ENCODE data around the gene SMTN.
A peak's percentile ranks its signal among the peaks of the same experiment; 100 is the strongest.
"Not testable (repeated sequence)": the region's sequence is repeated elsewhere in the genome, so short reads cannot be mapped to it uniquely, and the experiment has no call there.

The SMTN gene

GRCh38 chr22:31080848-31081649 is at the start of gene SMTN:
TSS of gene SMTN (plus strand) at chr22:31081318. CDS start at chr22:31083259, 1,941 bp downstream.
- DNase-seq, result peak; percentile 91

GRCh38 chr22:31036671-31037550 is 44.2 kb upstream of the SMTN start:
- no peak for DNase-seq

GRCh38 chr22:31038686-31039085 is 42.4 kb upstream of the SMTN start:
- DNase-seq, result no peak

GRCh38 chr22:31039393-31039792 is 41.7 kb upstream of the SMTN start:
- no peak for DNase-seq

- DNase-seq, result no peak
Observed at GRCh38 chr22:31040542-31041398, 40.3 kb upstream of the SMTN start.

GRCh38 chr22:31044262-31044861 is 36.8 kb upstream of the SMTN start:
- DNase-seq, result no peak

GRCh38 chr22:31045900-31046538 is 35.1 kb upstream of the SMTN start:
- DNase-seq, result no peak

GRCh38 chr22:31046539-31047226 is 34.4 kb upstream of the SMTN start:
- DNase-seq, result no peak

- DNase-seq, result no peak
Observed at GRCh38 chr22:31048570-31048969, 32.5 kb upstream of the SMTN start.

GRCh38 chr22:31049815-31050420 is 31.2 kb upstream of the SMTN start:
- DNase-seq, result no peak

- no peak for DNase-seq
Observed at GRCh38 chr22:31055117-31055634, 25.9 kb upstream of the SMTN start.

GRCh38 chr22:31055635-31056159 is 25.4 kb upstream of the SMTN start:
- DNase-seq, result no peak

- no peak for DNase-seq
Observed at GRCh38 chr22:31056986-31057599, 24.0 kb upstream of the SMTN start.

- DNase-seq, result not testable (repeated sequence)
Observed at GRCh38 chr22:31059663-31060062, 21.5 kb upstream of the SMTN start.

- DNase-seq, result no peak
Observed at GRCh38 chr22:31062566-31063230, 18.4 kb upstream of the SMTN start.

GRCh38 chr22:31064369-31064768 is 16.7 kb upstream of the SMTN start:
- no peak for DNase-seq

- DNase-seq, result no peak
Observed at GRCh38 chr22:31068970-31069369, 12.1 kb upstream of the SMTN start.

- DNase-seq, result not testable (repeated sequence)
Observed at GRCh38 chr22:31069691-31070314, 11.3 kb upstream of the SMTN start.

- not testable (repeated sequence) for DNase-seq
Observed at GRCh38 chr22:31073125-31073524, 8.0 kb upstream of the SMTN start.
